Measurements from ENCODE around the gene KIAA1614. TPM values are rescaled to one million over a fixed set of nuclear protein-coding genes. Genes with fewer than 3 reads are reported as not detected.
"Not testable (repeated sequence)": the region's sequence is repeated elsewhere in the genome, so short reads cannot be mapped to it uniquely, and the experiment has no call there.

KIAA1614 gene
- polyA plus RNA-seq, 1 donor (not counting 4 experiments of a cell fraction or from before 2014, with no cell fraction given), result 0.03 TPM

DNA sequence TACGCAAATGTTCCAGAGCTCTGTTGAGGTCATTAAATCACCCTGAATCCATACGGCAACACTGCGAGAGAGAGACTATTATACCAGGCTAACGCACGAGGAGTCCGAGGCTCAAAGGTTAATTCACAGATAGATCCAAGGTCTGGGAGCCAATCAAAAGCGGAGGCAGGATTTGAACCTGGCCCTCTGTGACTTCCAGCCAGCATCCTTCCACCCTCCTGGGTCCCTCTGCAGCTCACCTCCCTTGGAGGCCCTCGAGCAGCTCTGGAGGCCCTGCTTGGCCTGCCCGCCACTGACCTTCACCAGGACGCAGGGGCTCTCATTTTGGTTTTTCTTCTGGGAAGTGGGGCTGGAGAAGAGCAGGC lies 42.1 kb downstream of the KIAA1614 start:
- Histone ChIP-seq H3K9ac (ENCODE audit: control insufficient read depth, extremely low read depth, insufficient read depth, low read length) (no peak overlapping the region), H3K27ac (ENCODE audit: control insufficient read depth, insufficient read depth, low read length) (no peak overlapping the region), H3K4me3 (ENCODE audit: control insufficient read depth in 2 of 3, extremely low read depth in 1 of 3, insufficient read depth in 2 of 3, low read depth in 1 of 3, low read length in 3 of 3) (no peak overlapping the region), H2AFZ (ENCODE audit: control insufficient read depth, low read length) (no peak overlapping the region), H3K4me1 (ENCODE audit: control insufficient read depth, extremely low read depth, insufficient read depth, low read length) (peaks cover 11% of the 10 kb centered on the region), H3K27me3 (ENCODE audit: control insufficient read depth, extremely low read depth, insufficient read depth, low read length) (no peaks in the 10 kb centered on the region), H3K9me3 (ENCODE audit: control insufficient read depth, low read depth, low read length) (no peaks in the 10 kb centered on the region), H3K9me1 (ENCODE audit: control insufficient read depth, extremely low read depth, insufficient read depth, low read length) (no peaks in the 10 kb centered on the region), H3K4me2 (ENCODE audit: control insufficient read depth, extremely low read depth, insufficient read depth, low read depth, low read length) (no peak overlapping the region), H3K79me2 (ENCODE audit: control insufficient read depth, insufficient read depth, low read length) (no peaks in the 10 kb centered on the region), H3K36me3 (ENCODE audit: control insufficient read depth in 2 of 2, extremely low read depth in 1 of 2, insufficient read depth in 2 of 2, low read length in 2 of 2) (peaks cover 4 to 13% of the 10 kb centered on the region in 2 experiments), H4K20me1 (ENCODE audit: control insufficient read depth, extremely low read depth, insufficient read depth, low read length) (no peaks in the 10 kb centered on the region)
- DNase-seq (ENCODE audit: low read depth, low spot score) (no peak), FAIRE-seq (no peak)
- dilution Hi-C loops (cut with MboI; ENCODE audit: extremely low pct_ligation_motif_present, low sequenced_read_pairs), result no loop called here
- TF ChIP-seq EZH2 (IDR thresholded peaks at IDR 0.05; ENCODE audit: low read length), result no peak
- TF ChIP-seq, protein P1, sequence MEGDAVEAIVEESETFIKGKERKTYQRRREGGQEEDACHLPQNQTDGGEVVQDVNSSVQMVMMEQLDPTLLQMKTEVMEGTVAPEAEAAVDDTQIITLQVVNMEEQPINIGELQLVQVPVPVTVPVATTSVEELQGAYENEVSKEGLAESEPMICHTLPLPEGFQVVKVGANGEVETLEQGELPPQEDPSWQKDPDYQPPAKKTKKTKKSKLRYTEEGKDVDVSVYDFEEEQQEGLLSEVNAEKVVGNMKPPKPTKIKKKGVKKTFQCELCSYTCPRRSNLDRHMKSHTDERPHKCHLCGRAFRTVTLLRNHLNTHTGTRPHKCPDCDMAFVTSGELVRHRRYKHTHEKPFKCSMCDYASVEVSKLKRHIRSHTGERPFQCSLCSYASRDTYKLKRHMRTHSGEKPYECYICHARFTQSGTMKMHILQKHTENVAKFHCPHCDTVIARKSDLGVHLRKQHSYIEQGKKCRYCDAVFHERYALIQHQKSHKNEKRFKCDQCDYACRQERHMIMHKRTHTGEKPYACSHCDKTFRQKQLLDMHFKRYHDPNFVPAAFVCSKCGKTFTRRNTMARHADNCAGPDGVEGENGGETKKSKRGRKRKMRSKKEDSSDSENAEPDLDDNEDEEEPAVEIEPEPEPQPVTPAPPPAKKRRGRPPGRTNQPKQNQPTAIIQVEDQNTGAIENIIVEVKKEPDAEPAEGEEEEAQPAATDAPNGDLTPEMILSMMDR (optimal IDR thresholded peaks at IDR 0.05 in 1 of 3, IDR thresholded peaks at IDR 0.05 in 1 of 3, conservative IDR thresholded peaks at IDR 0.05 in 1 of 3; ENCODE audit: extremely low read depth in 1 of 3, insufficient read depth in 2 of 3, low read length in 3 of 3), result no peak

DNA sequence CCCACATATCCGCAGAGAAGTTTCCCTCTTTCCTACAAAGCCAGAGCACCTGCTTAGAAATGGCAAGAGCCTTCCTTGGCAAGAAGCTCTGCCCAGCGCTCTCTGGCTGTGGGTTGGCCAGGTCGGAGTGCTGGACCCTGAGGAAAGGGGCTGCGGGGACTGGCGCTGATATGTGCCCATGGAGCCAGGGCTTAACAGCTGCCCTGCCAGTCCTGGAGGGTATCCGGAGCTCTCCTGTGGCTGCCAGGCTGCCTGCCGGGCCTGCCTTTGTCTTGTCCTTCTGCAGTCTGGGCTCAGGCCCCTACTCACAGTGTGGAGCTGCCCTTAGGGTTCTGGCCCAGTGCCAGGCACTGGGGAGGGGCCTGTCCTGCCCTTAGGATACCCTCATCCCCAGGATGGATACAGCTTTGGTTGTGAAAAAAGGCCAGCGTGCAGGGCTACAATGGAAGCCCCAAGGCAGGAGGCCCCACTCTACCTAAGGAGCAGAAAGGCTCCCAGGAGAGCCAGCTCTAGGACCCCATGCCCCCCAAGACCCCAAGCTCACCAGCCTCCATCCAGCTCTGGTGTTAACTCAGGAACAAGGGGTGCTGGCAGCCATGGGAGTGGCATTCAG lies 43.4 kb downstream of the KIAA1614 start:
- dilution Hi-C loops (cut with MboI; ENCODE audit: extremely low pct_ligation_motif_present, low sequenced_read_pairs), result no loop called here
- TF ChIP-seq, protein P1 (optimal IDR thresholded peaks at IDR 0.05 in 1 of 3, IDR thresholded peaks at IDR 0.05 in 1 of 3, conservative IDR thresholded peaks at IDR 0.05 in 1 of 3; ENCODE audit: extremely low read depth in 1 of 3, insufficient read depth in 2 of 3, low read length in 3 of 3), result no peak
- no peak for TF ChIP-seq EZH2 (IDR thresholded peaks at IDR 0.05; ENCODE audit: low read length)
- no peak overlapping the region for H3K27ac ChIP-seq (ENCODE audit: control insufficient read depth, insufficient read depth, low read length)
- no peaks in the 10 kb centered on the region for H3K9me1 ChIP-seq (ENCODE audit: control insufficient read depth, extremely low read depth, insufficient read depth, low read length)
- no peak overlapping the region for H3K9ac ChIP-seq (ENCODE audit: control insufficient read depth, extremely low read depth, insufficient read depth, low read length)
- H3K4me3 ChIP-seq (ENCODE audit: control insufficient read depth in 2 of 3, extremely low read depth in 1 of 3, insufficient read depth in 2 of 3, low read depth in 1 of 3, low read length in 3 of 3), result no peak overlapping the region
- H4K20me1 ChIP-seq (ENCODE audit: control insufficient read depth, extremely low read depth, insufficient read depth, low read length), result no peaks in the 10 kb centered on the region
- FAIRE-seq, result no peak
- no peak overlapping the region for H2AFZ ChIP-seq (ENCODE audit: control insufficient read depth, low read length)
- no peak overlapping the region for H3K4me2 ChIP-seq (ENCODE audit: control insufficient read depth, extremely low read depth, insufficient read depth, low read depth, low read length)
- H3K27me3 ChIP-seq (ENCODE audit: control insufficient read depth, extremely low read depth, insufficient read depth, low read length), result no peaks in the 10 kb centered on the region
- DNase-seq (ENCODE audit: low read depth, low spot score), result no peak
- no peaks in the 10 kb centered on the region for H3K9me3 ChIP-seq (ENCODE audit: control insufficient read depth, low read depth, low read length)
- peaks cover 11% of the 10 kb centered on the region for H3K4me1 ChIP-seq (ENCODE audit: control insufficient read depth, extremely low read depth, insufficient read depth, low read length)
- H3K36me3 ChIP-seq (ENCODE audit: control insufficient read depth in 2 of 2, extremely low read depth in 1 of 2, insufficient read depth in 2 of 2, low read length in 2 of 2), result peaks cover 0 to 9% of the 10 kb centered on the region in 2 experiments
- H3K79me2 ChIP-seq (ENCODE audit: control insufficient read depth, insufficient read depth, low read length), result no peaks in the 10 kb centered on the region

GRCh38 chr1:180959620-180960019 lies 46.9 kb downstream of the KIAA1614 start:
- H2AFZ ChIP-seq (ENCODE audit: control insufficient read depth, low read length); FAIRE-seq; H3K9me3 ChIP-seq (ENCODE audit: control insufficient read depth, low read depth, low read length); H3K4me3 ChIP-seq (ENCODE audit: control insufficient read depth in 2 of 3, extremely low read depth in 1 of 3, insufficient read depth in 2 of 3, low read depth in 1 of 3, low read length in 3 of 3); H4K20me1 ChIP-seq (ENCODE audit: control insufficient read depth, extremely low read depth, insufficient read depth, low read length); H3K9me1 ChIP-seq (ENCODE audit: control insufficient read depth, extremely low read depth, insufficient read depth, low read length); H3K4me2 ChIP-seq (ENCODE audit: control insufficient read depth, extremely low read depth, insufficient read depth, low read depth, low read length); H3K27me3 ChIP-seq (ENCODE audit: control insufficient read depth, extremely low read depth, insufficient read depth, low read length); DNase-seq (ENCODE audit: low read depth, low spot score); H3K27ac ChIP-seq (ENCODE audit: control insufficient read depth, insufficient read depth, low read length); dilution Hi-C loops (cut with MboI; ENCODE audit: extremely low pct_ligation_motif_present, low sequenced_read_pairs); H3K4me1 ChIP-seq (ENCODE audit: control insufficient read depth, extremely low read depth, insufficient read depth, low read length); H3K79me2 ChIP-seq (ENCODE audit: control insufficient read depth, insufficient read depth, low read length); H3K9ac ChIP-seq (ENCODE audit: control insufficient read depth, extremely low read depth, insufficient read depth, low read length): not testable (repeated sequence)
- H3K36me3 ChIP-seq (ENCODE audit: control insufficient read depth in 2 of 2, extremely low read depth in 1 of 2, insufficient read depth in 2 of 2, low read length in 2 of 2), result peaks cover 0 to 17% of the 10 kb centered on the region in 2 experiments
